Activated B cell treated with CpG ODN at 0.5 μM for 24 hours (primary cell): ENCODE data around the gene LMTK3. TPM values are rescaled to one million over a fixed set of nuclear protein-coding genes. Genes with fewer than 3 reads are reported as not detected.

Source experiments
- ATAC-seq: fragments of 200-7000 bp; cut with Tn5 transposase; one replicate; pipeline ENCODE4 v1.10.0; 2021; ENCODE audit warnings: low read depth, mild to moderate bottlenecking, moderate library complexity
- CTCF ChIA-PET: fragments of 350-600 bp; sonication (Branson Sonifier 250); formaldehyde crosslinking; loops from one replicate; lab custom pipeline; 2021; ENCODE audit warnings: antibody characterized with exemption; lab: Charles Lee
- POLR2A ChIA-PET: fragments of 350-600 bp; sonication (Branson Sonifier 250); formaldehyde crosslinking; loops from one replicate; lab custom pipeline; 2021; ENCODE audit warnings: antibody characterized with exemption; lab: Charles Lee
- DNase-seq: peaks from one replicate; pipeline ENCODE4 v3.0.0; 2022
- H3K27ac Mint-ChIP-seq: one replicate; pipeline ENCODE4 v1.8.0; 2020; ENCODE audit warnings: mixed read lengths
- H3K27me3 Mint-ChIP-seq: one replicate; pipeline ENCODE4 v1.8.0; 2021; ENCODE audit warnings: mixed read lengths
- H3K36me3 Mint-ChIP-seq: one replicate; pipeline ENCODE4 v1.8.0; 2021; ENCODE audit warnings: low read depth, mixed read lengths
- H3K4me1 Mint-ChIP-seq: one replicate; pipeline ENCODE4 v1.8.0; 2021; ENCODE audit warnings: mixed read lengths
- H3K4me3 Mint-ChIP-seq: one replicate; pipeline ENCODE4 v1.8.0; 2020; ENCODE audit warnings: mild to moderate bottlenecking, mixed read lengths
- H3K9me3 Mint-ChIP-seq: one replicate; pipeline ENCODE4 v1.8.0; 2020; ENCODE audit warnings: mixed read lengths
- CTCF ChIP-seq: fragments of 200-600 bp; IDR thresholded peaks from one replicate; pipeline ENCODE4 v1.8.0; 2022; ENCODE audit warnings: antibody characterized with exemption, mild to moderate bottlenecking
- intact Hi-C: fragments of 100-400 bp; cut with micrococcal nuclease; formaldehyde crosslinking; loops from one replicate; pipeline ENCODE4 v1.15.1; 2024
- total RNA-seq: library from RNA; stranded (reverse); gene quantifications from 2 replicates; pipeline ENCODE4 v1.2.3, GENCODE V29; 2022

Gene LMTK3
- total RNA-seq, 1 donor from 2014 or later, result 0.60 TPM

DNA sequence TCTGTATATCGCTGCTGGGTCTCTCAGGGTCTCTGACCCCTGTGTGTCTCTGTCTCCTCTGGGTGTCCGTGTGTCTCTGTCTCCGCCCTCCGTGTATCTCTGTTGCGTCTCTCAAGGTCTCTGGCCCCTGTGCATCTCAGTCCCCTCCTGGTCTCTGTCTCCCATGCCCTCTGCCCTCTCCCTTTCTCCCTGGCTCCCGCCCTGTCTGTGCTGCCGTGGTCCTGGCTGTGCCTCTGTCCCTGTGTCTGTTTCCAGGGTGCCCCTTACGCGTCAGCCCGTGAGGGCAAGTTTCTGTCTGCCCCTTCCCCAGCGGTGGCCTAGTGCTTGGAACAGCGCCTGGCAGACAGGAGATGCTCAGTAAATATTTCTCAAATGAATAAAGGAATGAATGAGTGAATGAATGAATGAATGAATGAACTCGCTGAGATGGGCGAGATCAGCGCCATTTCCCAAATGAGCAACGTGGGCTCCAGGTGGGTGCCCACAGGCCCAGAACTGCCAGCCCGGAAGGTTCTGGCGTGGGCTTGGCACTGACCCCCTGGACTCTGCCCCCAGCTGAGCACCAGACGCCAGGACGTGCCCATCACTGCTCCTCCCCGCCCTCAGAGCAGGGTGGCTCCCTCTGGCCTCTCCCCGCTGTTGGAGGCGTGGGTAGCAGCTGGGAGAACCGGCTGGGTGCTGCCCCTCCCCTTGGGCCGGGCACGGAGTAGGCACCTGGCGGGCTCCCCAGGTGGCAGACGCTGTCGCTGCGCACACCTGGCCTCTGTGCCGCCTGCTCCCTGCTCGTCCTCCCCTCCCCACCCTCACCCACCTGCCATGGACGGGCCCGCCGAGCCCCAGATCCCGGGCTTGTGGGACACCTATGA lies 40.0 kb upstream of the LMTK3 start, which contains the start of gene SULT2B1:
Gene SULT2B1 (plus strand): TSS at position 736 of the 866 bp plus-strand sequence. CDS start 81 bp downstream, at position 817.
- Mint-ChIP-seq H3K4me1 (no peaks in the 10 kb centered on the region), H3K27ac (no peak within 1 kb of the TSS), H3K27me3 (peaks cover 20% of the 10 kb centered on the region), H3K4me3 (no peak within 1 kb of the TSS), H3K9me3 (no peaks in the 10 kb centered on the region), H3K36me3 (no peaks in the 10 kb centered on the region)
- ATAC-seq (no peak), DNase-seq (no peak)
- POLR2A ChIA-PET, result no interaction called here
- intact Hi-C loops, result no loop called here
- no peak for TF ChIP-seq CTCF
- CTCF ChIA-PET, result no interaction called here

DNA sequence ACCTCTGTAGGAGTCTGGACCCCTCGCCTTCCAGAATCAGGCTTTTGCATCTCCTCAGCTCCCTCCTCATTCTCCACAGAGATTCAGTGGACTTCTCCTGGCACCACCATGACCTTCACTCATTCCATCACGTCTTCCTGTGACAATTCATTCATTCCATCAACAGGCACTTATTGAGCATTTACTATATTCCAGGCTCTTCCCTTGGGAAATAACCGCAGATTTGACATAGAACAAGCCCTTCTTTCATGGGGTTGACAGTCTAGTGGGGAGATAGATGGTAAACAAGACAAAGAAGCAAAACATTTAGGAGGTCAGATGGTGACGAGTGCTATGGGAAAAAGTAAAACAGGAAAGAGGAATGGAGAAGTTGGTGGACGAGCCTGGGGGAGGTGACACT lies 37.7 kb upstream of the LMTK3 start:
- intact Hi-C loops, result no loop called here
- peaks cover 7% of the 10 kb centered on the region for H3K27me3 Mint-ChIP-seq
- TF ChIP-seq CTCF, result no peak
- H3K4me3 Mint-ChIP-seq, result no peak overlapping the region
- no peak overlapping the region for H3K27ac Mint-ChIP-seq
- H3K4me1 Mint-ChIP-seq, result no peaks in the 10 kb centered on the region
- no peaks in the 10 kb centered on the region for H3K36me3 Mint-ChIP-seq
- ChIA-PET CTCF (no interaction called here), POLR2A (no interaction called here)
- no peak for DNase-seq
- H3K9me3 Mint-ChIP-seq, result no peaks in the 10 kb centered on the region
- ATAC-seq, result no peak

- H3K9me3 Mint-ChIP-seq, result no peaks in the 10 kb centered on the region
- no peaks in the 10 kb centered on the region for H3K36me3 Mint-ChIP-seq
- TF ChIP-seq CTCF, result no peak
- POLR2A ChIA-PET, result no interaction called here
- peaks cover 7% of the 10 kb centered on the region for H3K27me3 Mint-ChIP-seq
- no peak overlapping the region for H3K4me3 Mint-ChIP-seq
- H3K4me1 Mint-ChIP-seq, result no peaks in the 10 kb centered on the region
- CTCF ChIA-PET, result no interaction called here
- intact Hi-C loops, result no loop called here
- DNase-seq (no peak), ATAC-seq (no peak)
- H3K27ac Mint-ChIP-seq, result no peak overlapping the region
These were observed 36.7 kb upstream of the LMTK3 start for GRCh38 chr19:48548253-48548911.

GRCh38 chr19:48547722-48548121 lies 36.1 kb upstream of the LMTK3 start:
- intact Hi-C loops, result no loop called here
- H3K36me3 Mint-ChIP-seq, result no peaks in the 10 kb centered on the region
- H3K4me1 Mint-ChIP-seq, result no peaks in the 10 kb centered on the region
- H3K27ac Mint-ChIP-seq, result no peak overlapping the region
- H3K9me3 Mint-ChIP-seq, result no peaks in the 10 kb centered on the region
- POLR2A ChIA-PET, result interaction anchor here (0.6 kb wide), 1 partner anchor 186 kb away, joined by 4 read pairs; no protein-coding TSS in a partner anchor
- no peak for TF ChIP-seq CTCF
- no peak overlapping the region for H3K4me3 Mint-ChIP-seq
- DNase-seq (no peak), ATAC-seq (no peak)
- H3K27me3 Mint-ChIP-seq, result peaks cover 7% of the 10 kb centered on the region
- CTCF ChIA-PET, result no interaction called here
